HG03558 (cell line): ENCODE data around the gene VN1R2.
"Not testable (repeated sequence)": the region's sequence is repeated elsewhere in the genome, so short reads cannot be mapped to it uniquely, and the experiment has no call there.

Source experiments
- ATAC-seq: cut with Tn5 transposase; IDR thresholded peaks from one replicate; pipeline ENCODE4 v1.9.1; 2021; ENCODE audit warnings: moderate number of reproducible peaks; ENCODE audit not compliant: unreplicated experiment; ENCODE audit errors: extremely low read depth

The VN1R2 gene

GRCh38 chr19:53257715-53258342, at the start of gene VN1R2:
Gene VN1R2 (plus strand): TSS chr19:53258292. CDS start chr19:53258376, 84 bp downstream.
- not testable (repeated sequence) for ATAC-seq

- not testable (repeated sequence) for ATAC-seq
Measured at GRCh38 chr19:53211554-53211953, 46.5 kb upstream of the VN1R2 start.

- no peak for ATAC-seq
Measured at GRCh38 chr19:53212703-53213320, 45.3 kb upstream of the VN1R2 start.

GRCh38 chr19:53222716-53223115, 35.4 kb upstream of the VN1R2 start:
- ATAC-seq: not testable (repeated sequence)

- ATAC-seq: no peak
Measured at GRCh38 chr19:53224606-53225005, 33.5 kb upstream of the VN1R2 start.

GRCh38 chr19:53237114-53237777, 20.8 kb upstream of the VN1R2 start:
- no peak for ATAC-seq

- ATAC-seq: no peak
Measured at GRCh38 chr19:53246498-53246897, 11.6 kb upstream of the VN1R2 start.

- ATAC-seq: no peak
Measured at GRCh38 chr19:53254411-53255341, 3.4 kb upstream of the VN1R2 start, which contains the start of gene ZNF677. Gene ZNF677 (minus strand): TSS chr19:53254873. CDS start chr19:53251550, 3,323 bp downstream.

- ATAC-seq: not testable (repeated sequence)
Measured at GRCh38 chr19:53267623-53268022, 9.5 kb downstream of the VN1R2 start, which contains the start of gene VN1R4. Gene VN1R4 (minus strand): TSS chr19:53267723. CDS start chr19:53267665, 58 bp downstream.

- not testable (repeated sequence) for ATAC-seq
Measured at GRCh38 chr19:53269861-53270260, 11.8 kb downstream of the VN1R2 start.

- ATAC-seq: no peak
Measured at GRCh38 chr19:53272044-53272443, 14.0 kb downstream of the VN1R2 start.

GRCh38 chr19:53275480-53275879, 17.4 kb downstream of the VN1R2 start:
- ATAC-seq: no peak

GRCh38 chr19:53281947-53282346, 23.9 kb downstream of the VN1R2 start:
- ATAC-seq: not testable (repeated sequence)

- no peak for ATAC-seq
Measured at GRCh38 chr19:53285087-53285486, 27.0 kb downstream of the VN1R2 start.

GRCh38 chr19:53290758-53291549, 32.9 kb downstream of the VN1R2 start:
- ATAC-seq: no peak

GRCh38 chr19:53294786-53295441, 36.8 kb downstream of the VN1R2 start:
- ATAC-seq: no peak

GRCh38 chr19:53301341-53301740, 43.2 kb downstream of the VN1R2 start:
- not testable (repeated sequence) for ATAC-seq

GRCh38 chr19:53308339-53308811, 50.3 kb downstream of the VN1R2 start:
- ATAC-seq: no peak
